CD4-positive, alpha-beta T cell treated with Interferon alpha-2 for 1 hour (primary cell): ENCODE data around the gene CNOT3.
"Not testable (repeated sequence)": the region's sequence is repeated elsewhere in the genome, so short reads cannot be mapped to it uniquely, and the experiment has no call there.

Experiments used
- DNase-seq, 2 donors: peaks; one replicate each; pipeline ENCODE4 v3.0.0-alpha.2; 2020 to 2022

The CNOT3 gene

DNA sequence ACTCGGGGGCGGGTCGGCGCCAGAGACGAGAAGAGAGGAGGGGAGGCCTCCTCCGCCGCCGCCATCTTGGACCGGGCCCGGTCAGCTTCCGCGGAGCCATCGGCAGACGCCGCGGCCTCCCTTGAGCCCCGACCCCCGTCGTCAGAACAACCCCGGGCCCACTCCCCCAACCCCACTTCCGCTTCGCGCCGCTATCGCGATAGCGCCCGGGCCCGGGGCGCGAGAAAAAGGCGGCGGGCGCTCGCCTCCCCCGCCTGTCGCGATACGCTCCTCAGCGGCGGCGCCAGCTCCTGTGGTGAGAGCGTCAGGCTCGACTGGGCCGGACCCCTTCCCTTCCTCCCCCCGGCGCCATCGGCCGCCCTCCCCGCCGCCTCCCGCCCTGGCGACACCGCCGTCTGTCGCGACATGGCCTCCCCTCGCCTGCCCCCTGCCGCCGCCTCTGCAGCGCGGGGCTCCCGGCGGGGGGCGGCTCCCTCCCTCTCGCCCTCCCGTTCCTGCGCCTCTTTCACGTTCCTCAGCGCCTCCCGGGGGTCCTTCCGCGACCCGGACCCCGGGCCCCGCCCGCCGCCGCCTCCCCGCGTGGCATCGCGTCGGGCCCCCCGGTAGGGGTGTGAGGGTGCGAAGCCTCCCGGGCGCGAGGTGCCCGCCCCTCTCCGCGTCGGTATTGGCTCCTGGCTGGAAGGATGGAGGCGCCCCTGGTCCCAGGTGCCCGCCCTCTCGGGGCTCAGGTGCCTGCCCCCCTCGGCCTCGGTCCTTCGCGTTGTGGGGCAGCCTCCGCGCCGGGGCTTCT, at the start of gene CNOT3:
Gene CNOT3, plus strand, starts transcription at position 64 of the 790 bp plus-strand sequence. CDS start 5,217 bp downstream, outside the sequence.
- peak; percentile 15 to 50 for DNase-seq

DNA sequence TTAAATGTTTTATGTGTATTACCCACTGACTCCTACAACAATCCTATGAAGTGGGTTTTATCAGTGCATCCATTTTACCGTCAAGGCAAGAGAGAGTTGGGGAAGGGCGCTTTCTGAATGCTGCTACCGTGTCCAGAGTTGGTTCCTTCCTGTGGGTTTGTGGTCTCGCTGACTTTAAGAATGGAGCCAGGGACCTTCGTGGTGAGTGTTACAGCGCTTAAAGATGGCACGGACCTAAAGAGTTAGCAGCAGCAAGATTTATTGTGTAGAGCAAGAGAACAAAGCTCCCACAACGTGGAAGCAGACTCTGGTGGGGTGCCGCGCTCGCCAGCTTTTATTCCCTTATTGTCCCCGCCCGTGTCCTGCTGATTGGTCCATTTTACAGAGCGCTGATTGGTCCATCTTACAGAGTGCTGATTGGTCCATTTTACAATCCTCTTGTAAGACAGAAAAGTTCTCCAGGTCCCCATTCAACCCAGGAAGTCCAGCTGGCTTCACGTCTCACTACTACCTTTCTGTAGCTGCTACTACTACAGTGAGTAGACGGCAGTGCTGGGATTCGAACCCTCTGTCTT, 43.0 kb upstream of the CNOT3 start:
- DNase-seq: peak in 1 of 2 donors; percentile 17

- DNase-seq: no peak
These were observed 42.3 kb upstream of the CNOT3 start for GRCh38 chr19:54095136-54095858.

DNA sequence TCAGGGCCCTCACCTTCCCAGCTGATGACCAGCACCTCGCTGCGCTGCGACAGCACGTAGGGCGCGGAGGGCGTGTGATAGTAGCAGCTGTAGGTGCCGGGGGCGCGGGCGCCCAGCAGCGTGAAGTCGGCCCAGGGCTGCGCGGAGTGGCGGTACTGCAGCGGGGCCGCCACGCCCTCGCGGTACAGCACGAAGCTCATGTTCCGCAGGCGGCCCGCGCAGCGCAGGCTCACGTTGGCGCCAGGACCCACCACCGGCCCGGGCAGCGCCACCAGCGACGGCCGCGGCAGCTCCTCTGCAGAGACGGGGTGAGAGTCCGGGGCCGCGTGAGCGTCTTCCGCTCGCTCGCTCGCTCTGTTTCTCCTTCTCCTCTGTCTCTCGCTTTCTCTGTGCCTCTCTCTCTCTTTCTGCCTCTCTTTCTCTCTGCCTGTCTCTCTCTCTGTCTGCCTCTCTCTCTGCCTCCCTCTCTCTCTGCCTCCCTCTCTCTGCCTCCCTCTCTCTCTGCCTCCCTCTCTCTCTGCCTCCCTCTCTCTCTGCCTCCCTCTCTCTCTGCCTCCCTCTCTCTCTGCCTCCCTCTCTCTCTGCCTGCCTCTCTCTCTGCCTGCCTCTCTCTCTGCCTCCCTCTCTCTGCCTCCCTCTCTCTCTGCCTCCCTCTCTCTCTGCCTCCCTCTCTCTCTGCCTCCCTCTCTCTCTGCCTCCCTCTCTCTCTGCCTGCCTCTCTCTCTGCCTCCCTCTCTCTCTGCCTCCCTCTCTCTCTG, 41.5 kb upstream of the CNOT3 start:
- peak; percentile 38 to 63 for DNase-seq

DNA sequence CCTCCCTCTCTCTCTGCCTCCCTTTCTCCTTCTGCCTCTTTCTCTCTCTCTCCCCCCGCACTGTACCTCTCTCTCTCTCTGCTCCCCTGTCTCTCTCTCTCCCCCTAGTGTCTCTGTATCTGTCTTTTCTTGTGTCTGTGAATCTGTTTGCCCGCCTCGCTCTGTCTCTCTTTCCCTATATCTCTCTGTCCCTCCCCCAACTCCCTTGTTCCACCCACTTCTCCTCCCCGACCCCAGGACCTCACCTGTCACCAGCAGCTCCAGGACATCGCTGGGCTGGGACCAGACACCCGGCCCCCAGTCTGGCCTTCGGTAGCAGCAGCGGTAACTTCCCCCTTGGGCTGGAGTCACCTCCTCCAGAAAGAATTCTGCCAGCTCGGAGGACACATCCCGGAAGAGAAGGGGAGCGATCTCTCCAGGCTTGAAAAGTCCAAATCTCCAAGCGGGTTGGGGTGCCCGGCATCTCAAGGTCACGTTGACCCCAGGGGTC, 40.9 kb upstream of the CNOT3 start:
- DNase-seq: peak in 1 of 2 donors; percentile 15

- no peak for DNase-seq
These were observed 38.2 kb upstream of the CNOT3 start for GRCh38 chr19:54099190-54099902.

- not testable (repeated sequence) for DNase-seq
These were observed 37.7 kb upstream of the CNOT3 start for GRCh38 chr19:54099903-54100255.

GRCh38 chr19:54100561-54100960, 37.0 kb upstream of the CNOT3 start, which contains the start of gene OSCAR:
Gene OSCAR, minus strand, starts transcription at chr19:54100803. Its CDS starts 11 bp downstream, at chr19:54100792.
- DNase-seq: peak; percentile 14 to 55

DNA sequence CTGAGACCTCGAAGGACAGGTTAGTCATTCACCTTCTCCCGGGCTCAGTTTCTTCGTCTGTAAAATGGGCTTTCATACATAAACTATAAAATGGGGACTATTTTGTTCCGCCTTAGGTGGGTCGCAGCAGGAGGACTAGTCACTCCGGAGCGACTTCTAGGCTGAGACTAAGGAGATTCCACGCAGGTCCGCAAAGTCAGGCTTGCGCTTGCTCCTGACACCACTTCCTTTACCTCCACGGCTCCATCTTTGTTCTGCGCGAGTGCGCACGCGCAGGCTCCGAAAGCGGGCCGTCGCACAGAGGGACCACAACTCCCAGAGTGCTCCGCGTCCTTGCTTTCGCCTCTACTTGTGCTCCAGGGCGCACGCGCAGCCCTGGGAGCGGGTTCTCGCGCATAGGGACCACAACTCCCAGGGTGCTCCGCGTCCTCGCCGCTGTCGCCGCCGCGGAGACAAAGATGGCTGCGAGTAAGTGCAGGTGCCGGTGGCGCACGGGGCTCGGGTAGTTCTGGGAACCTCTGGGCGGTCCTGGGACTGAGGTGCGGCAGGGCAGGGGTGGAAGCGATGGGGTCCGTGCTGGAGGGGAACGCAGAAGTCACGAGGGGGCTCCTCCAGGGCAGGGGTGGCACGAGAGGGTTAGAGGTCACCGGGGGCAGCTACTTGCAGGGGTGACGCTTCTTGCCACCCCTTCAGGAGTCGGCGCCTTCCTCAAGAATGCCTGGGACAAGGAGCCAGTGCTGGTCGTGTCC, 35.0 kb upstream of the CNOT3 start, which contains the start of gene NDUFA3:
Gene NDUFA3, plus strand, starts transcription at position 435 of the 749 bp plus-strand sequence. Its CDS starts 24 bp downstream, at position 459.
- peak; percentile 99 to 100 for DNase-seq

DNA sequence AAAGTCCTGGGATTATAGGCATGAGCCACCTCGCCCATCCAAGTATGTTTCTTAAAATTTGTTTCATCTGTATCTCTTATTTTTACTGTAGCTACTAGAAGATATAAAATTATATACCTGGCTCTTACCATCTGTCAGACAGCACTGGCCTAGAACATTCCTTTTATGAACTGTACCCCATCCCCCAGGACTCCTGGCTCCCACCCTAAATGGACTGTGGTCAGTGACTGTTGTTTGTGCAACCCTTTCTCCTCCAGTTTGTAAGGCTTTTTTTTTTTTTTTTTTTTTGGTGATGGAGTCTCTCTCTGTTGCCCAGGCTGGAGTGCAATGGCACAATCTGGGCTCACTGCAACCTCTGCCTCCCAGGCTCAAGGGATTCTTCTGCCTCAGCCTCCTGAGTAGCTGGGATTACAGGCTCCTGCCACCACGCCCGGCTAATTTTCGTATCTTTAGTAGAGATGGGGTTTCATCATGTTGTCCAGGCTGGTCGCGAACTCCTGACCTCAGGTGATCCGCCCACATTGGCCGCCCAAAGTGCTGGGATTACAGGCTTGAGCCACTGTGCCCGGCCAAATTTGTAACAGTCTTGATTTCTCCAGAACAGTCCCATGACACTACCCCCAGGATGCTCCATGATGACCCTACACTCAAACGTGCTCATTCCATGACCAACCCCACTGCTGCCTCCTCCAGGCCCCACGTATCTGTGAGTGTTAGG, 32.4 kb upstream of the CNOT3 start:
- no peak for DNase-seq

DNA sequence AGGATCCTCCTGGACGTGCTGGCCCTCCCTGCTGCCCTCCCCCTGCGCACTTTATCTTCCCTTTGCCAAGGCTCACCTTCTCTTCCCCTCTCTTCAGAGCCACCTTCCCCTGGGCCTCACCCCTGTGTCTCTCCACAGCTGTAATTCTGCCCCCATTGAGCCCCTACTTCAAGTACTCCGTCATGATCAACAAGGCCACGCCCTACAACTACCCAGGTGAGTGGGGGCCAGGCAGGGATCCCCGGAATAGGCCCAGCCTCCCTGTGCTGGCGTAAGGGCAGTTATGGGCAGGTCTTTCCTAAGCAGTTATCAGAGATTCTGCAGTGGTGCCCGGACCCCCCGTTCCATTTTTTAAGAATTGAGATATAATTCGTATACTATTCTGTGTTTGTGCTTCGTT, 31.8 kb upstream of the CNOT3 start:
- DNase-seq: no peak

DNA sequence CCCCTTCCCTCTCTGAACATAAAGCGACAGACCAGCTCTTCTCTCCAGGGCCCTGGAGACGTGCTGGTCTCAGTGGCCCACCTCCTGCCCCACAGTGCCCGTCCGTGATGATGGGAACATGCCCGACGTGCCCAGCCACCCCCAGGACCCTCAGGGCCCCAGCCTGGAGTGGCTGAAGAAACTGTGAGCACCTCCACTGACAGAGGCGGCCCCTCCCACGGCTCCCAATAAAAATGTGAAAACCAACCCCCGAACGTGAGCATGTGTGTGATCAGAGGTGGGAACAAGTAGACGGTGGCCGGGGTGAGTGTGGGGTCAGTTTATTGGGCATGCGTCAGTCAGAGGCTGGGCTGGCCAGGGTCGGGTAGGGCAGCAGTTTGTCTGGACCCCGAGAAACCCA, 30.8 kb upstream of the CNOT3 start:
- DNase-seq: no peak

- DNase-seq: no peak
These were observed 29.6 kb upstream of the CNOT3 start for GRCh38 chr19:54107876-54108490.

DNA sequence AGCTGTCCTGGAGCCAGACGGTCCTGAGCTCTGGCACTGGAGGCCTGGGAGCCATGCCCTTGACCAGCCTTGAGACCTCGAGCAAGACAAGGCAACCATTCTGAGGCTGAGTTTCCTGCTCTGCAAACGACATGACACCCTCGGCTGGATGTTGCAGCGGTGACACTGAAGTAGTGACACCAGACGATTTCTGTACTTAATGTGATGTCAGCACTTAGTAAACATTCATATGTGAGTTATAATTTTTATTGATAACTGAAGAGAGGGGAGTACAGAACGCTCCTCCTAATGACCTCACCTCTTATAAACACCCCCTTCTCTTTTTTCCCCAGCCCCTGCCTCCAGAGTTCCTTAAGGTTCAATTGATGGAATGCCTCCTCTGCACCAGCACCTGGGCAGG, 29.1 kb upstream of the CNOT3 start:
- DNase-seq: no peak

DNA sequence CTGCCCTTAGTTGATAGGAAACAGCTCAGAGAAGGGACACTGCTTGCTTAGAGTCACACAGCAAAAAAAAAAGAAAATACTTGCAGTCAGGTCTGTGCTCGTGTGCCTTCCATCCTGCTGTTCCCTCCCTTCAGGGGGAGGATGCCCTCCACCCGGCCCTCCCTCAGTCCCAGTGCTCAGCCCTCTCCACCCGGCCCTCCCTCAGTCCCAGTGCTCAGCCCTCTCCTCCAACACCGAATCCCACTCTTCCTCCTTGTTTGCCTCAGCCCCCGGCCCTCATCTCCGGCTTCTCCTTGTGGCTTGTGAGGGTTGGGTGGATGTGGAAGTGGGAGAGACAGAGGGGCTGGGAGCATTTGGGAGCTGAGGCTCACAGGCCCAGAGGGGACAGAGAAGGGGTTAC, 27.9 kb upstream of the CNOT3 start:
- DNase-seq: no peak

GRCh38 chr19:54114340-54115108, 23.0 kb upstream of the CNOT3 start:
- DNase-seq: peak; percentile 10 to 59

DNA sequence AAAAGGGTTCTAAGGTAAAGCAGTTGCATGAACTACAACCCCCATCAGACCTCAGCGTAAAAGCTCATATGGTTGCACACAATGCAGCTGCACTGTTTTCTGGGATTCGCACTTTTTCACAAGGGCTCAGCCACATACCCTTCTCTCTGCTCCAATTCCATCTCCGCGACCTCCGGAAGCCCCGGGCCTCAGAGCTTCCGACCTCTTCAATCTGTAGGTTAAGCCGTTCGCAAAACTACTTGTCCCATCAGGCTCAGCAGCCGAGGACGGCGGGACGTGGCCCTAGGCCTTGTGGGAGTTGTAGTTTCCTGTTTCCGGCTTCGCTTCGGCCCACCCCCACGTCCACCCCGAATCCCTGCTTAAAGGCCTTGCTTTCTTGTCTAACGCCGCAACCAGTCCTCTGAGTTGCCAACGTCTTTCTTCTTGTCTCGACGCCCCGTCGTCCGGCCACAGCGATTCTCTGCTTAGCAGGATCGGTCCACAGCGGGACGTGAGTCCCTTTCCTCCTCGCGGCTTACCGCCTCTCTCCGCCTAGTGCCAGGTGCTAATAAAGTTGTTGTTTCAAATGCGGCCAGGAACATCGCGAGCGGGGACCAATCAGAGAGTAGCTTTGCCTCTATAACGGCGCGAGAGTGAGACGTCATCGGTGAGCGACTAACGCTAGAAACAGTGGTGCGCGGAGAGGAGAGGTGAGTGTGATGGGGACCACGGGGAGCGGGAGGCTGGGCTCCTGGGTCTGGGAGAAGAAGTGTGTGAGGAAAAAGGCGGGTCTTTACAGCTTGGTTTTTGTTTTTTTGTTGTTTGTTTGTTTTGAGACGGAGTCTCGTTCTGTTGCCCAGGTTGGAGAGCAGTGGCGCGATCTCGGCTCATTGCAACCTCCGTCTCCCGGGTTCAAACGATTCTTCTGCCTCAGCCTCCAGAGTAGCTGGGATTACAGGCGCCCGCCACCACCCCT, 22.2 kb upstream of the CNOT3 start, which contains the start of the genes PRPF31 and TFPT:
Gene PRPF31, plus strand, starts transcription at position 646 of the 955 bp plus-strand sequence. CDS start 2,525 bp downstream, outside the sequence.
Gene TFPT, minus strand, starts transcription at position 549 of the 955 bp plus-strand sequence. Its CDS starts 388 bp downstream, at position 161.
- peak; percentile 93 to 97 for DNase-seq

GRCh38 chr19:54121259-54121658, 16.3 kb upstream of the CNOT3 start:
- no peak for DNase-seq
